ENCODE data around the gene NSD1. TPM values are rescaled to one million over a fixed set of nuclear protein-coding genes. Genes with fewer than 3 reads are reported as not detected.

The NSD1 gene
- total and polyA plus RNA-seq, 10 of the 15 experiments (the other 5 are each of a cell fraction or from before 2014, with no cell fraction given), result 7.0 to 57.9 (median 30.4) TPM

DNA sequence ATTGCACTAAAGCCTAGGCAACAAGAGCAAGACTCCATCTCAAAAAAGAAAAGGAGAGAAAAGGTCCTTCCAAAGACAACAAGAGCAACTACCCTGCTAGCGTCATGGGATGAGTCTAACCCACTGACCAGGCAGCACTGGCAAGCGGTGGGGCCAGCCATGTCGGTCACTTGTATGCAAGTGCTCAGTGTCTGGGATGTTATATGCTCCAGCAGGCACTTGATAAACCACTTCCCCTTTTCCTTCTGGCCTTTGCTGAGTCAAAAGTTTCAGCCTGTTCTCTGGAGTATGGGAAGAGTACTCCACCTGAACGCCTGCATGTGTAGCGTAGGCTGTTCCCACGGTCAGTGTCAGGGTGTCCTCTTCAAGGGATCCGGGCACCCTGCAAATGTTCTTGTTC is 187.3 kb downstream of the NSD1 start (continued):
- TF ChIP-seq RELA (IDR thresholded peaks at IDR 0.05; ENCODE audit: borderline replicate concordance, partially characterized antibody), result no peak
- TF ChIP-seq DPF2 (IDR thresholded peaks at IDR 0.05), result 0 out of 2 replicates have a peak, but pooled peaks have one; percentile 18
- TF ChIP-seq, protein P1, sequence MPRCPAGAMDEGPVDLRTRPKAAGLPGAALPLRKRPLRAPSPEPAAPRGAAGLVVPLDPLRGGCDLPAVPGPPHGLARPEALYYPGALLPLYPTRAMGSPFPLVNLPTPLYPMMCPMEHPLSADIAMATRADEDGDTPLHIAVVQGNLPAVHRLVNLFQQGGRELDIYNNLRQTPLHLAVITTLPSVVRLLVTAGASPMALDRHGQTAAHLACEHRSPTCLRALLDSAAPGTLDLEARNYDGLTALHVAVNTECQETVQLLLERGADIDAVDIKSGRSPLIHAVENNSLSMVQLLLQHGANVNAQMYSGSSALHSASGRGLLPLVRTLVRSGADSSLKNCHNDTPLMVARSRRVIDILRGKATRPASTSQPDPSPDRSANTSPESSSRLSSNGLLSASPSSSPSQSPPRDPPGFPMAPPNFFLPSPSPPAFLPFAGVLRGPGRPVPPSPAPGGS (IDR thresholded peaks at IDR 0.05; ENCODE audit: borderline replicate concordance, insufficient read depth, low read depth, low read length, poor library complexity, severe bottlenecking), result peak; percentile 28
- TF ChIP-seq, protein P2, sequence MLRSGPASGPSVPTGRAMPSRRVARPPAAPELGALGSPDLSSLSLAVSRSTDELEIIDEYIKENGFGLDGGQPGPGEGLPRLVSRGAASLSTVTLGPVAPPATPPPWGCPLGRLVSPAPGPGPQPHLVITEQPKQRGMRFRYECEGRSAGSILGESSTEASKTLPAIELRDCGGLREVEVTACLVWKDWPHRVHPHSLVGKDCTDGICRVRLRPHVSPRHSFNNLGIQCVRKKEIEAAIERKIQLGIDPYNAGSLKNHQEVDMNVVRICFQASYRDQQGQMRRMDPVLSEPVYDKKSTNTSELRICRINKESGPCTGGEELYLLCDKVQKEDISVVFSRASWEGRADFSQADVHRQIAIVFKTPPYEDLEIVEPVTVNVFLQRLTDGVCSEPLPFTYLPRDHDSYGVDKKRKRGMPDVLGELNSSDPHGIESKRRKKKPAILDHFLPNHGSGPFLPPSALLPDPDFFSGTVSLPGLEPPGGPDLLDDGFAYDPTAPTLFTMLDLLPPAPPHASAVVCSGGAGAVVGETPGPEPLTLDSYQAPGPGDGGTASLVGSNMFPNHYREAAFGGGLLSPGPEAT (IDR thresholded peaks at IDR 0.05; ENCODE audit: low read depth), result no peak
- no peak for TF ChIP-seq SP1 (IDR thresholded peaks at IDR 0.05; ENCODE audit: low read depth, low read length)
- TF ChIP-seq CBX5 (IDR thresholded peaks at IDR 0.05; ENCODE audit: low read depth), result no peak
- TF ChIP-seq IKZF2 (IDR thresholded peaks at IDR 0.05), result peak; percentile 57 to 65; a peak in 3 of 4 replicates
- TF ChIP-seq, protein P3, sequence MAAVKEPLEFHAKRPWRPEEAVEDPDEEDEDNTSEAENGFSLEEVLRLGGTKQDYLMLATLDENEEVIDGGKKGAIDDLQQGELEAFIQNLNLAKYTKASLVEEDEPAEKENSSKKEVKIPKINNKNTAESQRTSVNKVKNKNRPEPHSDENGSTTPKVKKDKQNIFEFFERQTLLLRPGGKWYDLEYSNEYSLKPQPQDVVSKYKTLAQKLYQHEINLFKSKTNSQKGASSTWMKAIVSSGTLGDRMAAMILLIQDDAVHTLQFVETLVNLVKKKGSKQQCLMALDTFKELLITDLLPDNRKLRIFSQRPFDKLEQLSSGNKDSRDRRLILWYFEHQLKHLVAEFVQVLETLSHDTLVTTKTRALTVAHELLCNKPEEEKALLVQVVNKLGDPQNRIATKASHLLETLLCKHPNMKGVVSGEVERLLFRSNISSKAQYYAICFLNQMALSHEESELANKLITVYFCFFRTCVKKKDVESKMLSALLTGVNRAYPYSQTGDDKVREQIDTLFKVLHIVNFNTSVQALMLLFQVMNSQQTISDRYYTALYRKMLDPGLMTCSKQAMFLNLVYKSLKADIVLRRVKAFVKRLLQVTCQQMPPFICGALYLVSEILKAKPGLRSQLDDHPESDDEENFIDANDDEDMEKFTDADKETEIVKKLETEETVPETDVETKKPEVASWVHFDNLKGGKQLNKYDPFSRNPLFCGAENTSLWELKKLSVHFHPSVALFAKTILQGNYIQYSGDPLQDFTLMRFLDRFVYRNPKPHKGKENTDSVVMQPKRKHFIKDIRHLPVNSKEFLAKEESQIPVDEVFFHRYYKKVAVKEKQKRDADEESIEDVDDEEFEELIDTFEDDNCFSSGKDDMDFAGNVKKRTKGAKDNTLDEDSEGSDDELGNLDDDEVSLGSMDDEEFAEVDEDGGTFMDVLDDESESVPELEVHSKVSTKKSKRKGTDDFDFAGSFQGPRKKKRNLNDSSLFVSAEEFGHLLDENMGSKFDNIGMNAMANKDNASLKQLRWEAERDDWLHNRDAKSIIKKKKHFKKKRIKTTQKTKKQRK (IDR thresholded peaks at IDR 0.05; ENCODE audit: low read depth, low read length), result no peak
- TF ChIP-seq ATF2 (IDR thresholded peaks at IDR 0.05; ENCODE audit: low read length), result peak; percentile 29; the same call in 1 of the 2 replicates
- no peak for TF ChIP-seq SREBF2 (IDR thresholded peaks at IDR 0.05; ENCODE audit: low read length)
- 0 out of 2 replicates have a peak, but pooled peaks have one; percentile 55 for TF ChIP-seq PAX5 (IDR thresholded peaks at IDR 0.05; ENCODE audit: borderline replicate concordance, low read depth, low read length)
- TF ChIP-seq BCL11A (IDR thresholded peaks at IDR 0.05; ENCODE audit: low read depth, low read length), result no peak
- TF ChIP-seq POU2F2 (IDR thresholded peaks at IDR 0.05; ENCODE audit: borderline replicate concordance, low read depth, low read length), result no peak
- TF ChIP-seq ZNF217 (IDR thresholded peaks at IDR 0.05), result no peak
- no peak for TF ChIP-seq EP300 (IDR thresholded peaks at IDR 0.05; ENCODE audit: borderline replicate concordance in 1 of 2, control insufficient read depth in 1 of 2, low read depth in 2 of 2, low read length in 2 of 2)
- 0 out of 2 replicates have a peak, but pooled peaks have one; percentile 26 for TF ChIP-seq TCF12 (IDR thresholded peaks at IDR 0.05; ENCODE audit: low read depth, low read length)
- no peak for TF ChIP-seq LARP7 (IDR thresholded peaks at IDR 0.05)
- peak; percentile 12 for TF ChIP-seq MEF2B (IDR thresholded peaks at IDR 0.05; ENCODE audit: partially characterized antibody, poor library complexity, severe bottlenecking)
- no peak for TF ChIP-seq SIN3A (IDR thresholded peaks at IDR 0.05; ENCODE audit: low read depth, low read length)
- TF ChIP-seq HCFC1 (IDR thresholded peaks at IDR 0.05; ENCODE audit: low read length), result no peak
- TF ChIP-seq ZBED1 (IDR thresholded peaks at IDR 0.05; ENCODE audit: borderline replicate concordance), result no peak
